Medulla oblongata (tissue), 1 donor: ENCODE measurements around the gene TBC1D22A.

Experiments used
- DNase-seq: peaks from one replicate; pipeline ENCODE4 v3.0.0-alpha.2; 2015; ENCODE audit errors: extremely low spot score

TBC1D22A gene

GRCh38 chr22:47215851-47216250 lies 453.4 kb downstream of the TBC1D22A start:
- DNase-seq: no peak

- DNase-seq: no peak
Measured at GRCh38 chr22:47218671-47219070, 456.2 kb downstream of the TBC1D22A start.

GRCh38 chr22:47219789-47220188 lies 457.3 kb downstream of the TBC1D22A start:
- DNase-seq: no peak

DNA sequence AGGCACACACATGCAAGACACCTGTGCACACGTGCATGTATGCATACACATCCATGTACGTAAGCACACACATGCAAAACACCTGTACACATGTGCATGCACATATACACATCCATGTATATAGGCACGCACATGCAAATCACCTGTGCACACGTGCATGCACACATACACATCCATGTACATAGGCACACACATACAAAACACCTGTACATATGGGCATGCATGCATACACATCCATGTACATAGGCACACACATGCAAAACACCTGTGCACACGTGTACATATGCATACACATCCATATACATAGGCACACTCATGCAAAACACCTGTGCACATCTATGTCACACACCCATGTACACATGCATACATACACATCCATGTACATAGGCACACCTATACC lies 458.3 kb downstream of the TBC1D22A start:
- DNase-seq: no peak

DNA sequence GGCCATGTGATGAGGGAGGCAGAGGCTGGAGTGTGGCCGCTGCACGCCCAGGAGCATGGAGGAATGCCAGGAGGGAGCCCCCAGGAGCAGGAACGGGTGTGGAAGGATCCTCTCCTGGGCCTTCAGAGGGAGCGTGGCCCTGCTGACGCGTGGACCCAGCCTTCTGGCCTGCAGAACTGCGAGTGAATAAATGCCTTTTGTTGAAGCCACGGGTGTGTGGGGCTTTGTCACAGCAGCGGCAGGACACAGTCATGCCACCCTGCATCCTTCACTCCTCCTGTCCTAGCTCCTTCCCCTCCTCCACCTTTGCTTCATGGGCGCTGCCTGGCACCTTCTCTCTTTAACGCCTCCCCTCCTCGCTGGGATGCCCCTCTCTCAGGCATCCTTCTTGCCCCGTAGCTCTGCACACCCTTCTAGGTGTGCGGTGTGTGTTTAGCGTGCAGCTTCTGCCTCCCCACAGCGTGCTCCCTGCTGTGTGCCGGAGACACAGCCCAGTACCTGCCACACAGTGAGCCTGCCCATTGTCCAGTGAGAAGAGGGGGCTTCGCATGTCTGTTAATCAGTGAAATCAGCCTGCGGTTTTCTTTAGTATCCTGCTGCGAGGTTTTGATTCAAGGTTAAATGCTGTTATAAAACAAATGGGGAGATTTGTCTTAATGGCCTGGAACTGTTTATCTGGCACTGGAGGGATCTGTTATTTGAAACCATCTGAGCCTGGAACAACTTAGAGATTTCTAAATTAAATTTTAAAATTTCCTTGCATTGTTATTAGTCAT lies 459.6 kb downstream of the TBC1D22A start:
- DNase-seq: peak; percentile 50
